GM13976 (cell line): Measurements from ENCODE around the gene ZMYM2.
"Not testable (repeated sequence)": the region's sequence is repeated elsewhere in the genome, so short reads cannot be mapped to it uniquely, and the experiment has no call there.

Source experiments
- DNase-seq: peaks from one replicate; pipeline ENCODE4 v3.0.0; 2012; ENCODE audit warnings: low spot score
- in situ Hi-C: fragments of 300-500 bp; cut with MboI; formaldehyde crosslinking; loops from one replicate; pipeline ENCODE4 v1.12.0; 2022; ENCODE audit warnings: low sequenced_read_pairs, mixed read lengths, inconsistent platforms; ENCODE audit not compliant: unreplicated experiment
- TF ChIP-seq, protein P1 (sequence below): IDR thresholded peaks from 2 replicates; pipeline ENCODE4 v1.5.1; 2012; ENCODE audit warnings: borderline replicate concordance, mild to moderate bottlenecking; ENCODE audit not compliant: insufficient read depth; ENCODE audit errors: extremely low read depth, missing control alignments, control extremely low read depth

ZMYM2 gene

DNA sequence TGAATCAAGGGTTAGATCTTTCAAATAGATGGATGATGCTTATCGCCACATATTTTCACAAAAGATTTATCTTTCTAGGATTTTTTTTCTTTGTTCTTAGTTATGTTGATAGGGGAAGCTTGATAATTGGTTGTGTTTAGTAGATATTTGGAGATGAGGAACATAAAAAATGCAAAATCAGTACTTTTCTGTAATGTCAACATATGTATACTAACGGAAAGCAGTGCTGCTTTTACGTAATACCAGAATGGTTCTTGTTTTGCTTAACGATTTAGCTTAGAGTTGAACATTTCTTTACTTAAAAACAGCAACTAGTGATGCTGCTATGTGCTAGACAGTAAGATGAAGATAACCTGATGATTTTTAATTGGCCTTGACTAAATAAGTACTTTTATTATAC lies 3.0 kb downstream of the ZMYM2 start:
- DNase-seq: no peak
- in situ Hi-C loops: loop anchor here (25.0 kb wide), 2 partner anchors 199 to 299 kb away; no protein-coding TSS in a partner anchor

DNA sequence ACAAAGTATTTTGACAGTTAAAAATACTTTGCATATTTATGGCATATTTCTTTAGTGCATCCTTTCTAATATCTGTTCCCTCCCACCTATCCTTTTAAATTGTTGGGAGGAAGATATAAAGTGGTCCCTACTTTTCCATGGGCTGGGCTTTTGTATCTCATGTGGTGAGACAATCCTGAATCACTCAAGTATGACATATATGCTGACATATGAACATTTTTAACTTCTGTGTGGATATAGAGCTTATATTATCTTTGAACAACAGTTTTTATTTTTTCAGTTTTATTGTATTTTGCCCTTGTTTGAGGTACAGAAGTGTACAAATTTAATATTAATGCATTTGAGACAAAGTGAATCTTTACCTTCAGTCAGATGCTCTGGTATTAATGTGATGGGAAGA lies 3.4 kb downstream of the ZMYM2 start:
- in situ Hi-C loops: loop anchor here (25.0 kb wide), 2 partner anchors 200 to 300 kb away; no protein-coding TSS in a partner anchor

More for the DNA sequence above, 3.0 kb downstream of the ZMYM2 start:
- TF ChIP-seq, protein P1, sequence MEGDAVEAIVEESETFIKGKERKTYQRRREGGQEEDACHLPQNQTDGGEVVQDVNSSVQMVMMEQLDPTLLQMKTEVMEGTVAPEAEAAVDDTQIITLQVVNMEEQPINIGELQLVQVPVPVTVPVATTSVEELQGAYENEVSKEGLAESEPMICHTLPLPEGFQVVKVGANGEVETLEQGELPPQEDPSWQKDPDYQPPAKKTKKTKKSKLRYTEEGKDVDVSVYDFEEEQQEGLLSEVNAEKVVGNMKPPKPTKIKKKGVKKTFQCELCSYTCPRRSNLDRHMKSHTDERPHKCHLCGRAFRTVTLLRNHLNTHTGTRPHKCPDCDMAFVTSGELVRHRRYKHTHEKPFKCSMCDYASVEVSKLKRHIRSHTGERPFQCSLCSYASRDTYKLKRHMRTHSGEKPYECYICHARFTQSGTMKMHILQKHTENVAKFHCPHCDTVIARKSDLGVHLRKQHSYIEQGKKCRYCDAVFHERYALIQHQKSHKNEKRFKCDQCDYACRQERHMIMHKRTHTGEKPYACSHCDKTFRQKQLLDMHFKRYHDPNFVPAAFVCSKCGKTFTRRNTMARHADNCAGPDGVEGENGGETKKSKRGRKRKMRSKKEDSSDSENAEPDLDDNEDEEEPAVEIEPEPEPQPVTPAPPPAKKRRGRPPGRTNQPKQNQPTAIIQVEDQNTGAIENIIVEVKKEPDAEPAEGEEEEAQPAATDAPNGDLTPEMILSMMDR: no peak

GRCh38 chr13:19962894-19963293 lies 4.4 kb downstream of the ZMYM2 start:
- in situ Hi-C loops: loop anchor here (25.0 kb wide), 2 partner anchors 201 to 301 kb away; no protein-coding TSS in a partner anchor
- no peak for DNase-seq
- TF ChIP-seq, protein P1: no peak

More for the DNA sequence above, 3.4 kb downstream of the ZMYM2 start:
- no peak for DNase-seq
- TF ChIP-seq, protein P1: no peak

- in situ Hi-C loops: loop anchor here (25.0 kb wide), 2 partner anchors 205 to 305 kb away; no protein-coding TSS in a partner anchor
- TF ChIP-seq, protein P1: no peak
- DNase-seq: no peak
Observed at GRCh38 chr13:19967621-19968020, 9.1 kb downstream of the ZMYM2 start.

DNA sequence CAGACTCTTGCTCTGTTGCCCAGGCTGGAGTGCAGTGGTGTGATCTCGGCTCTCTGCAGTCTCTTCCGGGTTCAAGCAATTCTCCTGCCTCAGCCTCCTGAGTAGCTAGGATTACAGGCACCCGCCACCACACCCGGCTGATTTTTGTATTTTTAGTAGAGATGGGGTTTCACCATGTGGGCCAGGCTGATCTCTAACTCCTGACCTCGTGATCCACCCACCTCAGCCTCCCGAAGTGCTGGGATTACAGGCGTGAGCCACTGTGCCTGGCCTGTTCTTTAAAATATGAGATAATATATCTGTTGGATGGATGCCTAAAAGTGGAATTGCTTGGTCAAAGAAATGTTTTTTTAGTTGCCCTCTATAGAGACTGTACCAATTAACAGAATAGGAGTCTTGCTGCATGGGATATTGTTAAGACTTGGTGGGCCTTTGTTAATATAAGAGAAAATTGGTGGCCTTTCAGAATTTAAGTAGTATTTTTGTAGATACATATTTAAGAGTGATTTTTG lies 16.0 kb downstream of the ZMYM2 start:
- not testable (repeated sequence) for DNase-seq
- in situ Hi-C loops: loop anchor here (25.0 kb wide), 3 partner anchors 188 to 312 kb away; partner anchors contain the start of gene GJA3

GRCh38 chr13:19978831-19979437 lies 20.4 kb downstream of the ZMYM2 start:
- TF ChIP-seq, protein P1: no peak
- in situ Hi-C loops: loop anchor here (25.0 kb wide), 1 partner anchor 183 kb away; the partner anchor contains the start of gene GJA3
- no peak for DNase-seq

DNA sequence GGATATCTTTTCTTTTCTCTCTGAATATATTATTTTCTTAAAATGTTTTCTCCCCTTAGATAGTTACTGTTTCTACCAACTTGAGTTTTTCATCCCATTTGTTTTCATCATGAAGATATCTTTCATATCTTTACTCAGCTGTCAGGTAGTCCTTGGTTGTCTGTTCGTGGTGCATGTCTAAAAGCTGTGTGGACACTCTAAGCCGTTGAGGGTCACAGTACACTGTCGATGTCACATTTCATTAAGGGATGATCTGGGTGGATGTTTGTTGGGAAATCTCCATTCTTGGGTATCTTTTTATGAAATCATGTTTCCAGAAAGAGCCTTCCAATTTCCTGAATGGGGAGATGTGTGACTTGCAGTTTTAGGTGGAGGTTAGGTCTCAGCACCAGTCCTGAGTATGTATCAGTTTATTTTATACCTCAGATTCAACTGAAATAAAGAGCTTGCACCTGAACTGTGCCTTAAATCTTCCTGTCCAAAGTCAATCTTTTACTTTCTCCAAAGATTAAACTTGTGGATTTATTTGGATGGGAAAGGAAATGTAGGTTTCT lies 23.2 kb downstream of the ZMYM2 start:
- no peak for DNase-seq
- in situ Hi-C loops: loop anchor here (25.0 kb wide), 1 partner anchor 181 kb away; the partner anchor contains the start of gene GJA3
- TF ChIP-seq, protein P1: no peak
